HUDEP-2 (cell line): ENCODE measurements around the gene PGAM1.
A peak's percentile ranks its signal among the peaks of the same experiment; 100 is the strongest.
"Not testable (repeated sequence)": the region's sequence is repeated elsewhere in the genome, so short reads cannot be mapped to it uniquely, and the experiment has no call there.

Source experiments
- DNase-seq, 76 experiments: peaks; one replicate each; lab custom pipeline; 2025; ENCODE audit not compliant: unreplicated experiment in 76 of 76; lab: John Stamatoyannopoulos, UW

Gene PGAM1

DNA sequence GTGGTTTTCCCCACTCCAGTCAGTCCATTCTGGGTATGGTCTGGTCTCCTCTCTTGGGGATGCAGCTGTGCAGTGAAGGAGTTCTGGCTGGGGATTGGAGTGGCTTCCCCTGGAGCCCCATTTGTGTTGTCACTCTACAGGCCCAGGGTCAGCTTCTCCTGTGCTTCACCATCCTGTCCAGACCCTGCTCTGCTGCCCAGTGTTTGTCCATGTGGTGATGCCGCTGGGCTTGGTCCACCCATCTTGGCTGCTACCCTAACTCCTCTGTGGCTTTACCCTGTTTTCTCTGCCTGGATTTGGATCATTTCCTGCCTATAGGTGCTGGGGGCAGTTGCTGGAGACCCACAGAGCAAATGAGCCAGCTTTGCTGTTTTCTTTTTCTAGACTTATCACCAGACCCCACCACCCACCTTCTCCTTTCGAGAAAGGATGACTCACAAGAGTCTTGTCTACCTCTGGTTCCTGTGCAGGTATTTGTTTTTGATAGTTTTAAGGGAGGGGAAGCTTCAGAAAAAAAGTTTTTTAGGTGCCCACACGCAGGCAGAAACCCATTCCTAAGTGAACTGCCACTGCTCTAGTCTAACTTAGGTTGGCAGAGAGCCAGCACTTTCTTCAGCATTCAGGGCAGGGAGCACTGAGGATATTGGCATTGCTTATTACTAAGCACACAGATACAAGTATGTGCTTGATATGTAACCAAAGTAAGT, 28.5 kb downstream of the PGAM1 start:
- DNase-seq, result peak in 7 of 76 experiments; percentile 3 to 27 (median 6)

DNA sequence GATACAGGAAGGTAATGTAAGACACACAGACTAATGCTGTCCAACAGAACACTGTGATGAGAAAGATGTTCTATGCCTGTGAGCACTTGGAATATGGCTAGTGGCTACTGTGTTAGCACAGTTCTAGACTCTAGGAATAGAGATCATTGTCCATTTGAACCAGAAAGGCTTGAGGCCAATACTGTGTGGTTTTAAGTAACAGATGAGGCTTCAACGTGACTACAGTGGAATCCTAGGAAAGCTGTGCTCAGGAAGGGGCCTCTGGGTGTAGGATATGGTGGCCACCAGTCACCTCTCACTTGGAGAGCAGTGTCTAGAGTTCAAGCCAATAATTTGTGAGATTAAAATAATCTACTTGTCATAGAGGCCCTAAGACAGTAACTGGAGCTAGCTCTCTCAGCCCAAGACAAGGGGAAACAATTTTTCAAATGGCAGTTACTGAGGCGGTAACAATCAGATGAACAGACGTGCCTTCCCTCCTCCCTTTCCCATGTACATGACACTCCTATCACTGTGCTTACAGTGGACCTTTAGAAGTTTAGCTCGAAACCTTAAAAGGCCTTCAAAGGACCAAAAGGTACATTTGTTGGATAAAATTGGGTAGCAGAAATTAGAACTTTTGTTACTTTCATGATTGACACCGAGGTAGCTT, 30.2 kb downstream of the PGAM1 start:
- DNase-seq, result no peak

DNA sequence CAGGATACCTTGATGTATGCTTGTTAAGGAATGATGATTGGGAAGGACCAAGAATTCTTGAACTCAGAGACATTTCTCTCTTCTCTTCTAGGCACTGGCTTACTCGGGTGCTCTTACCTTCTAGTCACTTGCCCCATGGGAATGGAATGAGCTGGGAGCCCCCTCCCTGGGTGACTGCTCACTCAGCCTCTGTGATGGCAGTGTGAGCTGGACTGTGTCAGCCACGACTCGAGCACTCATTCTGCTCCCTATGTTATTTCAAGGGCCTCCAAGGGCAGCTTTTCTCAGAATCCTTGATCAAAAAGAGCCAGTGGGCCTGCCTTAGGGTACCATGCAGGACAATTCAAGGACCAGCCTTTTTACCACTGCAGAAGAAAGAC, 30.7 kb downstream of the PGAM1 start:
- DNase-seq, result no peak

DNA sequence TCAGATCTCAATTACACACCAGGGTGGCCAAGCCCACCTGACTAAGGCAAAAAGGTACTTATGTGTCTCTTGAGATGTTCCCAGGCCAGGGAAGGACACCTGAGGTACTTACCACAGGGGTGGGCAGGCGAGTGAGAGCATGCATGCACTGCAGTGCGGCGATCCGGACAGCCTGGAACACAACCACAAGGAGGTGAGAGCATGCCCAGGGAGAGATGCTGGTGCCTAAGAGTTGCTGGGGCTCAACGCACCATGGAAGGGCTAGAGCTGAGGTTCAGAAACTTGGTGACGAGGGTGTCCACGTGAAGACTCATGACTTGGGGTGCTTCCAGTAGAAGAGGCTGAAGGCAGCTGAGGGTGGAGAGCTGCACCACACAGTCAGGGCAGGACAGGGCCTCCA, 33.1 kb downstream of the PGAM1 start:
- DNase-seq, result no peak

DNA sequence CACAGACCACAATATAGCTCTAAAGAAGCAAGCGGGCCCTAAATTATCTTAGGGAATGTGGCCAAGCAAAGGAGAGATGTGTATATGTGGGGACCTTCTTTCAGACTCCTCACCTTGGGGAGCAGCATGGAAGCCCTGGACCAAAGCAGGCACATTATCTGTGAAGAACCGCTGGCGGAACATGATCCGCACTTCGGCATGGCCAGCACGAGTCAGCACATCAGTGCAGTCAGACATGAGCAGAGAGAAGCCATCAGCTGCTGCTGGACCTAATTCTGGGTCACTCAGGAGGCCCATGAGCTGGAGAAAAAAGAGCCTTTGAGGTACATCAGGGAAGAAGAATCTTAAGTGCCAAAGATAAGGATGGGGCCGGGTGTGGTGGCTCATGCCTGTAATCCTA, 33.9 kb downstream of the PGAM1 start:
- DNase-seq, result no peak

DNA sequence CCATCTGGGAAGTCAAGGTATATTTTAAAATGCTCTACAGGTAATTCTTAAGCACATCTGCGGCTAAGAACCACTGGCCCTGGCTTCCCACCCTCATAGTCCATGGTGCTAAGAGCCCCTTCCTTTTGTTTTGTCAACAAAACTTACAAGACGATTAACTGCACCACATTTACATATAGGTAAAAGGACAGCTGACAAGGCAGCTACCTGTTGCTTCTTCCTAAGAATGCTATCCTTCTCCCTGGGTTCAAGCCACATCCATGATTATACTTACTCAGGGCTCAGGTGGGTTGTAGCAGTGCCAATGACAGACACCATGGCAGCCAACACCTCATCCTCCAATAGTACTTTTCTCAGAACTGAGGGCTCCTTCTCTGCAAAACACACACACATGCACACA, 36.3 kb downstream of the PGAM1 start:
- DNase-seq, result no peak

DNA sequence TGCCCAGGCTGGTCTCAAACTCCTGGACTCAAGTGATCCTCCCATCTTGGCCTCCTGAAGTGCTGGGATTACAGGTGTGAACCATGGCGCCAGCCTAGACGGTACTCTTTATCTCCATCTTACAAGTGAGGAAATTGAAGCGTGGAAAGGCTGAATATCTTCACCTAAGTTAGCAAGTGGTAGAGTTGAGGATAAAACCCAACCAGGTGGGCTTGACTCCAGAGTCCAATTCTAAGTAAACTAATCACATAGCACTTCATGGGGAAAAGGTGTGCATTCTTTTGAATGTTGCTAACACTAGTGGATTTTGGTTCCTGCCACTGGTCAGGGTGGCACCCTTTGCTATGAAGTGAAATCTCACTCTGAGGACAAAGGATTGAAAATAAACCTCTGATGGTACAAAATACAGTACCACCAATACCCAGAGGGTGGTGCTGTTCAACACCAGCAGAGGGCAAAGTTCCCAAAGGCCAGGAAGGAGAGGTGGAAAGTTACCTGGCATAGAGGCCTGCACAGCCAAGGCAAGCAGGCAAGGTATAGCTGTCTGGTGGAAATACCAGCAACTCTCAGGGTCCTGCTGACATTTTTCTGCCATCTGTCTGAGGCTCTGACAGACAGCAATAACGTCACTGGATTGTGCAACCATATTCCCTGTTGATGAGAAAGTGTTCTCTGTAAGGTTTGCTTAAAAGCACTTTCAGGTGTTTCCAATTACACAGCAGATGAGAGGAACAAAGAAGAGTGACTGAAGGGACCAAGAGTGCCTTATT, 37.6 kb downstream of the PGAM1 start:
- peak in 27 of 76 experiments; percentile 3 to 54 (median 18) for DNase-seq

DNA sequence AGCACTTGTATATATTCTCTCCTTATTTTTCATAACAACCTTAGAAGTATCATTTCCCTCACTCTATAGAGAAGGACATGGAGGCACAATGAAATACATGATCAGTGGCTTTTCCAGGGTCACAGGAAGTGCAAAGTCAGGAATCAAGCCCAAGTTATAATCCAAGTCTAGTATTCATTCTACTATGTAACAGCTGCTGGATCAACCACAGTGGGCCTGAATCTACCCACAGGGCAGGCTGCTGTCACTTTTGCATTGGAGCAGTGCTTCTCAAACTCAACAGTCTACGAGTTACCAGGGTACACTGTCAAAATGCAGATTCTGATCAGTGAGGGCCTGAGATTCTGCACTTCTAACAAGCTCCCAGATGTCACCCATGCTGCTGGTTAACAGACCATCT, 38.2 kb downstream of the PGAM1 start:
- no peak for DNase-seq

DNA sequence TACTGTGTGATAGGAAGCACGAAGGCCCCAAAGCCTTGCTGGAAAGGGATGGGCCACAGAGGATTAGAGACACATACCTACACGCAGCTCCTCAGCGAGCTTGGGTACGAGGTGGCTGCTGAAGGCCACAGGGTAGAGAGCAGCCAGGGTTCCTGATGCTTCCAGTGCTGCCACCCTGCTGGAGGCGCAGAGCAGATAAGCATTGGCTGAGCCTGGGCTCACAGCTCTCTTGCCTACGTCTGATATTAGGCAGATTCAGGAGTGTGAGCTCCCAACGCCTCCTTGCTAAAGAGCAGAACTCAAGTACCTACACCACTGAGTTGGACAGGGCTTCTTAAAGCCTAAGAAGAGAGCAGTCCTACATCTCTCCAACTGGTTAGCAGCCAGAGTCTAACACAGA, 40.0 kb downstream of the PGAM1 start:
- no peak for DNase-seq

DNA sequence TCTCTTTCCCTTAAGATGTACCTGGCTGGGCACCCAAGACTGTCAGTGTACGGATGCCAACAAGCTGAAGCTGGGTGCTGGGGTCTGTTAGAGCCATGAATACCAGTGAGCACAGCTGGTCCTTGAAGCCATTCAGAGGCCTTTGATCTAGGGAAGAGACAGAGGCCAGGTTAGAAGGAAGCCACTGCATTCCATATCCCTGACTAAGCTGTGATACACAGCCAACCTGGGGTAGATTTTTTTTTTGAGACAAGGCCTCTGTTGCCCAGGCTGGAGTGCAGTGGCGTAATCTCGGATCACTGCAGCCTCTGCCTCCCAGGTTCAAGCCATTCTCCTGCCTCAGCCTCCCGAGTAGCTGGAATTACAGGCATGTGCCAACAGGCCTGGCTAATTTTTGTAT, 40.8 kb downstream of the PGAM1 start:
- no peak for DNase-seq

DNA sequence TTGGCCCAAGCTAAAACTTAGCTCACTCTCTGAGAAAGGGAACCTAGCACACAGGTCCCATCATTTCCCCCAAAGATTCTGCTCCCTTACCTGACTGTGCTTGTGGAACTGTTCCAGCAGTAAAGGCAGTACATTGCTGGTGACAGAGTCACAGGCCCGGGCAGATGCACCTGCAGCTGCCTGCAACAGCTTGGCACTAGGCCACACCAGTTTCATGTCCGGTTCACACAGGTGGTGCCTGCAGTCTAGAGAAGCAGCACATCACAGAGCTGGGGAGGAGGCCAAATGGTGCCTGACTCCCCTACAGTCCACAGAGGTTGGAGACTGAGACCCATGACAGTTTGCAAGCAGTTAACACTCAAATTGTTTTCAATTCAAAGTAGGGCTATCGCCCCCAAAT, 42.2 kb downstream of the PGAM1 start:
- no peak for DNase-seq

DNA sequence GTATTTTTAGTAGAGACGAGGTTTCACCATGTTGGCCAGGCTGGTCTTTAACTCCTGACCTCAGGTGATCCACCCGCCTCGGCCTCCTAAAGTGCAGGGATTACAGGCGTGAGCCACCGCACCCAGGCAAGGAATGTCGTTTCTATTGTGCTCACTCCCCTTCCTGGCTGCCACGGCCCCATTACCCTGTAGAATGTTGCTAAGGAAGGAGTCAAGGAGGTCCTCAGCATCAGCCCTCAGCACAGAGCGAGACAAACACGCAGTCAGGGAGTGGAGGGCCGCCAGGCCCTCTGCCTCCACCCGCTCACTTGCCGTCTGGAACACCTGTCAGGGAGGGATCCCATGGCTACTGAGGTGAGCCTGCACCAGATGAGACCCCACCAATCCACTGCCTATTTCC, 42.8 kb downstream of the PGAM1 start:
- not testable (repeated sequence) for DNase-seq

DNA sequence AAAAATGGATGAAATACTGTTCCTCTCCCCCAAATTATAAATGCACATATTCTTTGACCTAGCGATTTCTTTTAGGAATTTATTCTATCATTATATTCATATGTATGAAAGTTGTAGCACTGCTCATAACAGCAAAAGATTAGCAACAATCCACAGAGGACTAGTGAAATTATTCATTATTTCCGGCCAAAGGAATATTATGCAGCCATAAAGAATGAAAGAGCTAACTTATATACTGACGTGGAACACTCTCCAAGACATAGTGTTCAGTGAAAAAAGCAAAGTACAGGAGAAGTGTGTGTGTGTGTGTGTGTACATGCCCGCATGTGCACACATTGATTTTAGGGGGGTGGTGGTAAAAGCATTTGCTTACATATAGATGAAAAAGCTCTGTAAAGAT, 48.9 kb downstream of the PGAM1 start:
- DNase-seq, result no peak

DNA sequence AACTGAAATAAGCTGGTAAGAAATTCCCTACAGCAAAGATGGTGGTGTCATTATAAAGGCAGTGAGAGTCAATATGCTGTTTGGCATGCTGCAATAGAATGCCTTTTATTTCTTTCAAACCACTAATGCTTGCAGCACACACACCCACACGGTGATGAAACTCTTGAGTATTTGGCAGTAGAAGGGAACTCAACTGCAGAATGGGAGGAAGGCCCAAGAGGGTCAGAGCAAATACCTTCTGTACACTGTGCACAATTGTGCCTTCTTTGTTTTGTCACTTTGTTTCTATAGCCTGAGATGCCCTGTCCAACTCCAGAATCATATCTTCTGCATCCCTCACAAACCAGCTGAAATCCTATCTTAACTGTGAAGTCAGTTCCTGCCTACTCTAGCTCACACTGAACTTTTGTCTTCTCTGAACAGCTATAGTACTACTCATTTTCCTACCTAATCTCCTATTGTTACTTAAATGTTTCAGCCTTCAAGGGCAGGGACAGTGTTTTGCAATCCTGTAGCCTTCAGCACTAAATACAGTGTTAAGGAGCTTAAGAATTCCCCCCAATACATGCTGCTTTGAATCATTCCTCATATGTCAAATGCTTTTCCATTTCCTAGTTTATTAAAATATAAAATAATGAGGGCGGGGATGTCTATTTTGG, 50.1 kb downstream of the PGAM1 start:
- DNase-seq, result no peak

DNA sequence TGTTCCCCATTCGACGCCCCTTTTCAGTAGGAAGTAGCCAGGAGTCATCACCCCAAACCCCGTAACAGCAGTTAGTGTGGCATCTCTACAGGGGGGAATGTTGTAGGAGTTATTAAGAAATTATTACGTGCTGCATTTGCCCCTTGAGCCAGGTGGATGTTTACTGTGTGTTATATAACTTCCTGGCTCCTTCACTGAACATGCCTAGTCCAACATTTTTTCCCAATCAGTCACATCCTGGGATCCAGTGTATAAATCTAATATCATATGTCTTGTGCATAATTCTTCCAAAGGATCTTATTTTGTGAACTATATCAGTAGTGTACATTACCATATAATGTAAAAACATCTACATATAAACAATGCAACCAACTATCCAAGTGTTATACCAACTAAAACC, 53.4 kb downstream of the PGAM1 start:
- DNase-seq, result not testable (repeated sequence)

DNA sequence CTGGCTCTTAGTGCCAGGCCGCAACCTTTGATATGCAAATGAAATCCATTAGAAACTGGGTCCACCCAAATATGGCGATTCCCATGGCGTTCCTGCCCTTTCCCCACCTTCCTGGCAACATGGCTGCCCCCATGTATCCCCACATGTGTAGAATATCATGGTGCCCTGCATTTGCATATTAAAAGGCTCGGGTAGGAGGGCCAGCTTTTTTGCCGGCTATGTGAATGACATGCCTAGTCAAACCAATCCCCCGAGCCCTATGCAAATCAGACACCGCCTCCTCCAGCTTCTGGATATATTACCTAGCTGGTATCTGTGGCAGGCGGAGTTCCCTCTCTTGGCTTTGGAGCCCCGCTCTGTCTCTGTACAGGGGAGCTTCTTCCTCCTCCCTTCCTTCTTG, 53.9 kb downstream of the PGAM1 start:
- peak in 1 of 76 experiments; percentile 8 for DNase-seq

DNA sequence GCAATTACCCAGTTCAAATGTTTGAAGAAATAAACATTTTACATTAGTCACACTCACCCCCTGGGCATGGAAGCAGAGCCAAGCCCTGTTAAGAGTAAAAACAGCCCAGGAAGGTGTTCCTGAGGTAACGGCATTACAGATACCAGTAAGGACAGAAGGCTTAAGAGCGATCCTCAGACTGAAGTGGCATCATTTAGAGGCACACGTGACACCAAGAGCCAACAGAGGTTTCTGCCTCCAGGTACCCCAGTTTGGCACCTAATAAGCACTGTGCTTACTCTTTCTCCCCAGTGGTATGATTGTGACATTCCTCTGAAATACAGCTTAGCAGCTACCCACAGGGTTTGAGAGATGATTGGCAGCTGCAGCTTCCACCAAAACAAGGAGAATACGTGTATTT, 55.1 kb downstream of the PGAM1 start:
- DNase-seq, result no peak

DNA sequence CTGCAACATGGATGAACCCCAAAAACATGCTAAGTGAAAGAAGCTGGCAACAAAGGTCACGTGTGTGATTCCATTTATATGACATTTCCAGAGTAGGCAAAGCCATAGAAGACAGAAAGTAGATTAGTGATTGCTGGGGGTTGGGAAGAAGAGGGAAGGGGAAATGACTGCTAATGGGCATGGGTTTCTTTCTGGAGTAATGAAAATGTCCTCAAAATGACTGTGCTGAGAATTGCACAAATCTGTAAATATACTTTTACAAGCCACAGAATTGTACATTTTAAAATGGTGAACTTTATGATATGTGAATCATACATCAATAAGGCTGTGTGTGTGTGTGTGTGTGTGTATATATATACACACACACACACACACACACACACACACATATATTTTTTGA, 56.4 kb downstream of the PGAM1 start:
- DNase-seq, result no peak
